Peyer's patch (tissue), 4 donors: ENCODE results near the gene RAB1B. TPM values are rescaled to one million over a fixed set of nuclear protein-coding genes. Genes with fewer than 3 reads are reported as not detected.

Experiments used
- DNase-seq, 3 donors: peaks; one replicate each; pipeline ENCODE4 v3.0.0-alpha.2; 2017 to 2019
- H3K27ac ChIP-seq, 4 donors: fragments of 200-600 bp; sonication (generic); one replicate each; pipeline ENCODE4 v1.5.1; 2016 to 2019
- H3K27me3 ChIP-seq, 2 donors: fragments of 200-600 bp; sonication (generic); one replicate each; pipeline ENCODE4 v1.5.1; 2019
- H3K36me3 ChIP-seq, 3 donors: fragments of 200-600 bp; sonication (generic); one replicate each; pipeline ENCODE4 v1.5.1; 2016 to 2019
- H3K4me1 ChIP-seq, 4 donors: fragments of 200-600 bp; sonication (generic); one replicate each; pipeline ENCODE4 v1.5.1; 2016 to 2019
- H3K4me3 ChIP-seq, 4 donors: fragments of 200-600 bp; sonication (generic); 1 replicate in 3 of 4; 2 replicates in 1 of 4; pipeline ENCODE4 v1.5.1; 2016 to 2019; ENCODE audit warnings: mild to moderate bottlenecking in 1 of 4
- H3K9me3 ChIP-seq, 4 donors: fragments of 200-600 bp; sonication (generic); one replicate each; pipeline ENCODE4 v1.5.1; 2016 to 2019; ENCODE audit warnings: mild to moderate bottlenecking in 1 of 4
- CTCF ChIP-seq, 6 experiments: fragments of 450-650 bp in 4 of 6; fragments of 200-600 bp in 2 of 6; sonication (generic) in 1 of 6; IDR thresholded peaks; one replicate each; pipeline ENCODE4 v1.5.1; 2017 to 2019; ENCODE audit warnings: antibody characterized with exemption in 6 of 6, mild to moderate bottlenecking in 3 of 6, moderate library complexity in 1 of 6
- POLR2A ChIP-seq, 2 donors: fragments of 450-650 bp; IDR thresholded peaks; one replicate each; pipeline ENCODE4 v1.5.1; 2017; ENCODE audit warnings: antibody characterized with exemption in 2 of 2, mild to moderate bottlenecking in 2 of 2, moderate library complexity in 2 of 2
- total RNA-seq, 4 donors: library from RNA; depleted of rRNA; stranded (reverse); fragments of >200 nt; gene quantifications; one replicate each; pipeline ENCODE4 v1.1.0, GENCODE V29; 2016

The RAB1B gene
- total RNA-seq, 4 donors from 2014 or later, result 80.0 to 161 (median 103) TPM

GRCh38 chr11:66283461-66284105 lies 15.1 kb downstream of the RAB1B start:
- Histone ChIP-seq H3K4me1 (peaks cover 3 to 32% (median 21%) of the 10 kb centered on the region in 4 donors), H3K27me3 (no peaks in the 10 kb centered on the region), H3K4me3 (no peak overlapping the region), H3K27ac (no peak overlapping the region), H3K36me3 (peaks cover 0 to 16% (median 0%) of the 10 kb centered on the region in 3 donors), H3K9me3 (no peaks in the 10 kb centered on the region)
- TF ChIP-seq CTCF (IDR thresholded peaks at IDR 0.05), result no peak
- no peak for TF ChIP-seq POLR2A (IDR thresholded peaks at IDR 0.05)
- no peak for DNase-seq

- Histone ChIP-seq H3K27me3 (no peaks in the 10 kb centered on the region), H3K4me1 (peaks cover 3 to 30% (median 22%) of the 10 kb centered on the region in 4 donors), H3K36me3 (peaks cover 0 to 16% (median 0%) of the 10 kb centered on the region in 3 donors), H3K9me3 (no peaks in the 10 kb centered on the region), H3K4me3 (no peak overlapping the region), H3K27ac (no peak overlapping the region)
- no peak for DNase-seq
- TF ChIP-seq POLR2A (IDR thresholded peaks at IDR 0.05), result no peak
- TF ChIP-seq CTCF (IDR thresholded peaks at IDR 0.05), result no peak
Observed at GRCh38 chr11:66284526-66285078, 16.2 kb downstream of the RAB1B start.

GRCh38 chr11:66285250-66285947 lies 17.0 kb downstream of the RAB1B start:
- Histone ChIP-seq H3K9me3 (no peaks in the 10 kb centered on the region), H3K27ac (no peak overlapping the region), H3K4me1 (peaks cover 3 to 36% (median 26%) of the 10 kb centered on the region in 4 donors), H3K36me3 (peaks cover 0 to 16% (median 0%) of the 10 kb centered on the region in 3 donors), H3K27me3 (no peaks in the 10 kb centered on the region), H3K4me3 (no peak overlapping the region)
- TF ChIP-seq CTCF (IDR thresholded peaks at IDR 0.05) (no peak), POLR2A (IDR thresholded peaks at IDR 0.05) (no peak)
- DNase-seq, result no peak

GRCh38 chr11:66286699-66287098 lies 18.3 kb downstream of the RAB1B start:
- H3K9me3 ChIP-seq, result no peaks in the 10 kb centered on the region
- H3K27ac ChIP-seq, result no peak overlapping the region
- H3K4me1 ChIP-seq, result peaks cover 3 to 36% (median 26%) of the 10 kb centered on the region in 4 donors
- TF ChIP-seq POLR2A (IDR thresholded peaks at IDR 0.05) (no peak), CTCF (IDR thresholded peaks at IDR 0.05) (no peak)
- no peak overlapping the region for H3K4me3 ChIP-seq
- no peak for DNase-seq
- H3K27me3 ChIP-seq, result no peaks in the 10 kb centered on the region
- peaks cover 0 to 16% (median 0%) of the 10 kb centered on the region in 3 donors for H3K36me3 ChIP-seq

- peaks cover 0 to 6% of the 10 kb centered on the region in 2 donors for H3K27me3 ChIP-seq
- H3K27ac ChIP-seq, result peak overlapping the region in 1 of 4 donors; percentile 99
- peaks cover 3 to 35% (median 26%) of the 10 kb centered on the region in 4 donors for H3K4me1 ChIP-seq
- TF ChIP-seq POLR2A (IDR thresholded peaks at IDR 0.05), result no peak
- no peak for TF ChIP-seq CTCF (IDR thresholded peaks at IDR 0.05)
- no peaks in the 10 kb centered on the region for H3K9me3 ChIP-seq
- no peak for DNase-seq
- peak overlapping the region in 1 of 4 donors; percentile 95 for H3K4me3 ChIP-seq
- H3K36me3 ChIP-seq, result peaks cover 0 to 16% (median 0%) of the 10 kb centered on the region in 3 donors
Observed at GRCh38 chr11:66287211-66287888, 18.9 kb downstream of the RAB1B start.
